Effector memory CD4-positive, alpha-beta T cell (primary cell): ENCODE data around the gene ITPR3.

Experiments
- DNase-seq, 3 donors: peaks; one replicate each; pipeline ENCODE4 v3.0.0-alpha.2; 2020
- H3K27ac ChIP-seq: 2 replicates; pipeline ENCODE4 v1.7.0; 2013; ENCODE audit warnings: mild to moderate bottlenecking, low read length, moderate library complexity; ENCODE audit not compliant: insufficient read depth, poor library complexity, severe bottlenecking
- H3K27me3 ChIP-seq: replicated peaks from 2 replicates; pipeline ENCODE4 v1.7.0; 2013; ENCODE audit warnings: mild to moderate bottlenecking, low read length; ENCODE audit not compliant: insufficient read depth, control insufficient read depth, poor library complexity, severe bottlenecking
- H3K36me3 ChIP-seq: 2 replicates; pipeline ENCODE4 v1.7.0; 2013; ENCODE audit warnings: mild to moderate bottlenecking, low read length, moderate library complexity; ENCODE audit not compliant: control insufficient read depth, insufficient read depth
- H3K4me1 ChIP-seq: 2 replicates; pipeline ENCODE4 v1.7.0; 2013; ENCODE audit warnings: low read length, mild to moderate bottlenecking; ENCODE audit not compliant: control insufficient read depth, insufficient read depth, poor library complexity, severe bottlenecking
- H3K4me3 ChIP-seq: 2 replicates; pipeline ENCODE4 v1.7.0; 2013; ENCODE audit warnings: low read length, low read depth, mild to moderate bottlenecking; ENCODE audit not compliant: insufficient read depth, poor library complexity, severe bottlenecking
- H3K9me3 ChIP-seq: 2 replicates; pipeline ENCODE4 v1.7.0; 2013; ENCODE audit warnings: mild to moderate bottlenecking, low read length, moderate library complexity; ENCODE audit not compliant: control insufficient read depth

Gene ITPR3

GRCh38 chr6:33737267-33738026 lies 116.3 kb downstream of the ITPR3 start:
- no peak overlapping the region for H3K4me3 ChIP-seq
- no peaks in the 10 kb centered on the region for H3K36me3 ChIP-seq
- no peaks in the 10 kb centered on the region for H3K27me3 ChIP-seq

GRCh38 chr6:33738153-33738552 lies 117.0 kb downstream of the ITPR3 start:
- Histone ChIP-seq H3K4me3 (no peak overlapping the region), H3K27me3 (no peaks in the 10 kb centered on the region), H3K36me3 (no peaks in the 10 kb centered on the region), H3K27ac (no peak overlapping the region), H3K9me3 (no peaks in the 10 kb centered on the region), H3K4me1 (no peaks in the 10 kb centered on the region)
- no peak for DNase-seq

More at GRCh38 chr6:33737267-33738026, 116.3 kb downstream of the ITPR3 start:
- Histone ChIP-seq H3K9me3 (no peaks in the 10 kb centered on the region), H3K4me1 (no peaks in the 10 kb centered on the region), H3K27ac (no peak overlapping the region)
- DNase-seq: no peak

GRCh38 chr6:33738879-33739278 lies 117.8 kb downstream of the ITPR3 start:
- no peak for DNase-seq
- peaks cover 3% of the 10 kb centered on the region for H3K27me3 ChIP-seq
- H3K27ac ChIP-seq: no peak overlapping the region
- H3K4me3 ChIP-seq: no peak overlapping the region
- H3K9me3 ChIP-seq: no peaks in the 10 kb centered on the region
- H3K36me3 ChIP-seq: no peaks in the 10 kb centered on the region
- H3K4me1 ChIP-seq: no peaks in the 10 kb centered on the region

- Histone ChIP-seq H3K9me3 (no peaks in the 10 kb centered on the region), H3K27ac (no peak overlapping the region), H3K27me3 (peaks cover 3% of the 10 kb centered on the region), H3K4me3 (no peak overlapping the region), H3K4me1 (no peaks in the 10 kb centered on the region), H3K36me3 (no peaks in the 10 kb centered on the region)
- DNase-seq: no peak
Measured at GRCh38 chr6:33739571-33739970, 118.4 kb downstream of the ITPR3 start.

- Histone ChIP-seq H3K4me1 (no peaks in the 10 kb centered on the region), H3K36me3 (no peaks in the 10 kb centered on the region), H3K9me3 (no peaks in the 10 kb centered on the region), H3K27me3 (peaks cover 3% of the 10 kb centered on the region), H3K27ac (no peak overlapping the region), H3K4me3 (no peak overlapping the region)
- no peak for DNase-seq
Measured at GRCh38 chr6:33740204-33740608, 119.1 kb downstream of the ITPR3 start.

GRCh38 chr6:33740794-33741193 lies 119.7 kb downstream of the ITPR3 start:
- no peak for DNase-seq
- peaks cover 3% of the 10 kb centered on the region for H3K27me3 ChIP-seq
- H3K36me3 ChIP-seq: no peaks in the 10 kb centered on the region
- H3K4me1 ChIP-seq: no peaks in the 10 kb centered on the region
- H3K9me3 ChIP-seq: no peaks in the 10 kb centered on the region
- no peak overlapping the region for H3K27ac ChIP-seq
- no peak overlapping the region for H3K4me3 ChIP-seq

- H3K27me3 ChIP-seq: peaks cover 3% of the 10 kb centered on the region
- H3K4me3 ChIP-seq: no peak overlapping the region
- no peaks in the 10 kb centered on the region for H3K9me3 ChIP-seq
- H3K36me3 ChIP-seq: no peaks in the 10 kb centered on the region
- no peak overlapping the region for H3K27ac ChIP-seq
- H3K4me1 ChIP-seq: no peaks in the 10 kb centered on the region
- DNase-seq: no peak
Measured at GRCh38 chr6:33742092-33742491, 121.0 kb downstream of the ITPR3 start.

GRCh38 chr6:33742837-33743236 lies 121.7 kb downstream of the ITPR3 start:
- no peak overlapping the region for H3K27ac ChIP-seq
- H3K4me3 ChIP-seq: no peak overlapping the region
- no peaks in the 10 kb centered on the region for H3K4me1 ChIP-seq
- peaks cover 3% of the 10 kb centered on the region for H3K27me3 ChIP-seq
- no peaks in the 10 kb centered on the region for H3K9me3 ChIP-seq
- H3K36me3 ChIP-seq: no peaks in the 10 kb centered on the region
- no peak for DNase-seq

GRCh38 chr6:33744001-33744848 lies 123.1 kb downstream of the ITPR3 start:
- no peaks in the 10 kb centered on the region for H3K9me3 ChIP-seq
- no peaks in the 10 kb centered on the region for H3K4me1 ChIP-seq
- peak; percentile 39 to 45 (median 40) for DNase-seq
- no peaks in the 10 kb centered on the region for H3K36me3 ChIP-seq
- peaks cover 3% of the 10 kb centered on the region for H3K27me3 ChIP-seq
- H3K27ac ChIP-seq: no peak overlapping the region
- no peak overlapping the region for H3K4me3 ChIP-seq
